ENCODE results near the gene TECTA.

Gene TECTA

DNA sequence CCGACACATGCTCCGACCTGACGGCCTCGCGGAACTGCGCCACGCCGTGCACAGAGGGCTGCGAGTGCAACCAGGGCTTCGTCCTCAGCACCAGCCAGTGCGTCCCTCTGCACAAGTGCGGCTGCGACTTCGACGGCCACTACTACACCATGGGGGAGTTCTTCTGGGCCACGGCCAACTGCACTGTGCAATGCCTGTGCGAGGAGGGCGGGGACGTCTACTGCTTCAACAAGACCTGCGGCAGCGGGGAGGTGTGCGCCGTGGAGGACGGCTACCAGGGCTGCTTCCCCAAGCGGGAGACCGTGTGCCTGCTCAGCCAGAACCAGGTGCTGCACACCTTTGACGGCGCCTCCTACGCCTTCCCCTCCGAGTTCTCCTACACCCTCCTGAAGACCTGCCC is 26.8 kb downstream of the TECTA start:
- H3K27ac ChIP-seq = no peak overlapping the region
- no peak for DNase-seq (ENCODE audit: low read depth, low spot score)

DNA sequence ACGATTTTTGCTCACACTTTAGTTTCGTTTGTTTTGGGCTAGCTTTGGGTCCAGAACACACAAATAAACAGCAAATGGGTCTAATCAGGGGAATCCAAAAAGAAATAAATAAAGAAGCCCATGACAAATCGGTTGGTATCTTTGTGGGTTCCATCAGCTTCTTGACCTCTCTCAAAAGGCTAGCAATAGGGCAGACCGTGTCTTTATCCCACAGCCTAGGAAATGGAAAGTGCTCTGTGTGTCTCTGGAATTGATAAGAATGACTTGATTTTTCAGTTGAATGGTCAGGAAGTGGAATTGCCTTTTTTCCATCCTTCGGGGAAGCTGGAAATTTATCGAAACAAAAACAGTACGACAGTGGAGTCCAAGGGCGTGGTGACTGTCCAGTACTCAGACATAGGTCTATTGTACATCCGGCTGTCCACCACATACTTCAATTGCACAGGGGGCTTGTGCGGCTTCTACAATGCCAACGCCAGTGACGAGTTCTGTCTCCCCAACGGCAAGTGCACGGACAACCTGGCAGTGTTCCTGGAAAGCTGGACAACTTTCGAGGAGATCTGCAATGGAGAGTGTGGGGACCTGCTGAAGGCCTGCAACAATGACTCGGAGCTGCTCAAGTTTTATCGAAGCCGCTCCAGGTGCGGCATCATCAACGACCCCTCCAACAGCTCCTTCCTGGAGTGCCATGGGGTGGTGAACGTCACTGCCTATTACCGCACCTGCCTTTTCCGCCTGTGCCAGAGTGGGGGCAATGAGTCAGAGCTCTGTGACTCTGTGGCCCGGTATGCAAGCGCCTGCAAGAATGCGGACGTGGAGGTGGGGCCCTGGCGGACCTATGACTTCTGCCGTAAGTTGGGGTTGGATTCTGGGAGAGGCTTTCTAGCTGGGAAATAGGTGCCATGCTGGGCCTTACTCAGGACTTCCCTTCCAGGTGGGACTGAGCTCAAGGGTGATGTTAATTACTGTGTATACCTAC is 28.6 kb downstream of the TECTA start:
- DNase-seq (ENCODE audit: low read depth, low spot score) = no peak
- no peak overlapping the region for H3K27ac ChIP-seq

DNA sequence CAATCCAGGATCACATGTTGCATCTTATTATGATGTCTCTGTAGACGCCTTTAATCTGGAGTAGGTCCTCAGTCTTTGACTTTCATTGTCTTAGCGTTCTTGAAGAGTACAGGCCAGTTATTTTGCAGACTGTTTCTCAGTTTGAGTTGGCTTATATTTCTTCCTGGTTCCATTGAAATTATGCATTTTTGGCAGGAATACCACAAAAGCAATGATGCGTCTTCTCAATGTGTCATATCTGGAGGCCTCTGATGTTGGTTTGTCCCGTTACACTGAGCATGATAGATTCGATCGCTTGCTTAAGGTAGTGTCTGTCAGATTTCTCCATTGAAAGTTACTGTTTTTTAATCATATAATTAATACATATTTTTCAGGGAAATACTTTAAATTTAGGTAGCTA is 30.6 kb downstream of the TECTA start:
- no peak for DNase-seq (ENCODE audit: low read depth, low spot score)
- H3K27ac ChIP-seq = no peak overlapping the region

DNA sequence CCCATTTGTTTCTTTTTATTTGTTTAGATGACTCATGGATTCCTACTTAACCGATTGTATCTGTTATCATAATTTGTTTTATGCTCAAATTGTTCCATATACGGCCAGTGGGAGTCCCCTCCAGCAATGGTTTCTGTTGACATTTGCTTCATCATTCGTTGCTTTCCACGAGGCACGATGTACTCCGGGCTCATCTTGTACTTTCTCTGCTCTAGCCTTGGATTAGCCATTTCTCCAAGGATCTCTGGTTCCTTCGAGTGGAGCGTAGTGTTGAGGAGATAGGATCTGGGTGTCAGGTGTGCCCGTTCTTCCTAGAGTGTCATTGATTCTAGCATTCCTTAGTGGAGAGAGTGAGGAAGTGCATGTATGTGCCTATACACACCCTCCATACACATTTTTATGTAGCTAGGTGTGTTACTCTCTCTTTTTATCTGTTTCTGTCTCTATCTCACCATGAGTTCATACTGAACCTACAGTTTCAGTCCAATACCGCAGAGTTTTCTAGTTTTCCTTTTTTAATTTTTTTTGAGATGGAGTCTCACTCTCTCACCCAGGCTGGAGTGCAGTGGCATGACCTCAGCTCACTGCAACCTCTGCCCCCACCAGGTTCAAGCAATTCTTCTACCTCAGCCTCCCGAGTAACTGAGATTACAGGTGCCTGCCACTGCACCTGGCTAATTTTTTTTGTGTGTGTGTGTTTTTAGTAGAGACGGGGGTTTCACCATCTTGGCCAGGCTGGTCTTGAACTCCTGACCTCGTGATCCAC is 31.4 kb downstream of the TECTA start:
- H3K27ac ChIP-seq = no peak overlapping the region
- no peak for DNase-seq (ENCODE audit: low read depth, low spot score)

DNA sequence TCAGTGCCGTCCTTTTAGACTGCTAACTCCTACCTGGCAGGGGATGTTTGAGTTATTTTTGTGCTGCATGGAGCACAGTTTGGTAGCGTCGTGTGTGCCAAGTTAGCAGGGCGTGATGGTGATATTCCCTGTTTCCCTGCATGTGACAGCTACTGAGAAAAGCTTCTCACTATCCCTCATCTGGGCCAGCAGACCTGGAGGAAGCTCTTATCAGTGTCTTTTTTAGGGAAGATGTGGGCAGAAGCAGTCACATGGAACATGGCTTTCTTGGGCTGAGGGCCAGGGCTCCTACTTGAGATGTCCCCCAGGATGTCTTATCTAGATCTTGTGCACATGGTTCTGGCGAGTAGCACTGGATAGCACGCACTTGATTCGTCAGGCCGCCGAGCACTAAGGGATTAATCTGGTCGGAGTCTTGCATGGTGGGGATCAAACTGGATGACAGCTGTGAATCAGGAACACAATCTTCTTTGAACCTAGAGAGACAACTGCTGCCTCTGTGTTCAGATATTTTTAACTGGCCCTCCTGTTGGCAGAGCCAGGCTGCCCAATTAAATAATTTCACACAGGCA is 33.8 kb downstream of the TECTA start:
- no peak for DNase-seq (ENCODE audit: low read depth, low spot score)
- H3K27ac ChIP-seq = no peak overlapping the region

DNA sequence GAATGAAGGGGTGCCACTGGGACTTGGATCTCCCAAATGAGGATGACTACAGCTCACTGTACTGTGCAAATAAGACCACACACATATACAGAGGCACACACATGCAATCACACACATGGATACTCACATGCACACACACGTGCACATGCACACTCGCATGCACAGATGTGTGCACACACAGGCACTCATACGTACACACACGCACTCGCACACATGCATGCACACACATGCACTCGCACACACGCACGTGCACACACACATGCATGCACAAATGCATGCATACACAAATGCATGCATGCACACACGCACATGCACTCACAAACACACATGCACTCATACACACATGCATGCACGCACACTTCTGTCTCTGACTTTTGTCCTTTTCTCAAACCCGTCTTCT is 36.0 kb downstream of the TECTA start:
- no peak for DNase-seq (ENCODE audit: low read depth, low spot score)
- H3K27ac ChIP-seq = no peak overlapping the region

DNA sequence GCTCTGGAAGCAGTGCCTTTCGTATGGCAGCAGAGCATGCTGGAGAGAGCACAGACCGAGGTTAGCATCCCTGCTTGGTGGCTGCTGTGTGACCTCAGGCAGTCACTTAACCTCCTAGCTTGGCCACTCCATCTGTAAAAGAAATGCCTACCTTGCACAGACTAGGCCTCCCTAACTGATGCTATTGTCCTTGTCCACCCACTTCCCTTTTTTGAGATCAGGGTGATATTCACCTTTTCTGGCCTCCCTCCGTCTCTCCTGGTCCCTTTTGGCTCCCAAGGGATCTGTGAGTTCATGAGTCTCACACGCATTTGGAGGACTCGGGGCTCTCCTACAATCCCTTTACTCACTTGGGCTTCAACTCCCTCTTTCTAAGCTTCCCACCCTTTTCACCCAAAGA is 37.2 kb downstream of the TECTA start:
- no peak for DNase-seq (ENCODE audit: low read depth, low spot score)
- H3K27ac ChIP-seq = no peak overlapping the region

DNA sequence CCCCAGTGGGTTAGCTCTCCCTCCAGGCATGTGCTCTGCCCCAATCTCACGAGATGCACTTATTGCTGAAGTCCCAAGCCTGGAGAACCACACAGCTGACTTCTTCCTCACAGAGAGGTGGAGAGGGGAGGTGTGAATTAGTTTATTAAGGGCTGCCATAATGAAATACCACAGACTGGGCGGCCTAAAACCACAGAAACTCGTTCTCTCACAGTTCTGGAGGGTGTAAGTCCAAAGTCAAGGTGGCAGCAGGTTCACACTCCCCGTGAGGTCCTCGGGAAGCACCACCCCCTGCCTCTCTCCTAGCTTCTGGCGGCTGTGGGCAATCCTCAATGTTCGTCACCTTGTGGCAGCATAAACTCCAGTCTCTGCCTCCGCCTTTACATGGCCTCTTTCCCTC is 39.3 kb downstream of the TECTA start:
- DNase-seq (ENCODE audit: low read depth, low spot score) = no peak
- H3K27ac ChIP-seq = no peak overlapping the region

DNA sequence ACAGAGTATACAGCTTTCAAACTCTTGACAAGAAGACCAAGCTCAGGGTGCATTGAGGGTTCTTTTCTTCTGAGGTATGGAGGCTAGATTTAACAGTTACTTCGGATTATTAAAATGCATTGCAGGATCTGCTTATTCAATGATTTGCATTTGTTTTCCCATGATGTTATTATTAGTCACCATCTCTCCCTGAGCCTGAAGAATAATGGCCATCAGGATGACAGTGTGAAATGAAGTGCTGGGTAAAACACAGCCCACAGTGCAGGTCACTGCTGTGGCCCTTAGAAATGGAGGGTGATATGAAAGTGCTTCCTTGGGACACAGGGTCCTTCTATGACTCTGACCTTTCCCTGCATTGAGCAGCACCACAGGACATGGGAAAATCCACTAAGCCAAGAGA is 40.0 kb downstream of the TECTA start:
- DNase-seq (ENCODE audit: low read depth, low spot score) = no peak
- no peak overlapping the region for H3K27ac ChIP-seq

DNA sequence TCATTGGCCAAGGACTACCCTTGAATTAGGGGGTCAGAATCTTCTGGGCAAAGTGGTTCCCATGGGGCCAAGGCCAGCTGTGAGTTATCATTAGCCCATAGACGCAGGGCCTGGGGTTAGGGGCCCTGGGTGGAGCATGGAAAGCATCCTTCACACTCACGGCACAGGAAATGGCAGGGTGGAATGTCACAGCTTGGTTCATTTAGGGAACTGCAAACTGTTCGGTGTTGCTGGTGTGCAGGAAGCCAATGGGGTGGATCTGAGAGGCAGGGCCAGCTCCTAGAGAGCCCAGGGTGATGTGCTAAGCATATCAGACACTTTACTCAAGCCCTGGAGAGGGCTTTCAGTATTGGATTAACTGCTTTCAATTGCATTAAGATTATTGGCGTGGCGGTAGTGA is 42.9 kb downstream of the TECTA start:
- no peak overlapping the region for H3K27ac ChIP-seq
- no peak for DNase-seq (ENCODE audit: low read depth, low spot score)

DNA sequence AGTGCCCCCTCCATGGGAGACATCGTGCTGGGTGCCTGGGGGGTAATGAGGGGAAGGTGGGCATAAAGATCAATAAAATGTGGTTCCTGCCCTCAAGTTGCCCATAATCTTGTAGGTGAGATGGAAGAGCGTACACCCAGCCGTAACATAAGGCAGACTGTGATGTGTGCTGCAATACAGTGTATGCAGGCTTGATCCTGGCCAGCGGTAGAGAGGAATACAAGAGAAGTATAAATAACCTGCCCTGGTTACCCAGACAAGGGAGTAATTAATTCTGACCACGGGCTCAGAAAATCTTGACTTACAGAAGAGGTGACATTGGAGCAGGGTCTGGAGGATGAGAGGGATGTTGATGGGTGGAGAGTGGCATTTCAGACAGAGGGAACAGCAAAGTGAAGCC is 43.7 kb downstream of the TECTA start:
- DNase-seq (ENCODE audit: low read depth, low spot score) = no peak
- H3K27ac ChIP-seq = no peak overlapping the region

DNA sequence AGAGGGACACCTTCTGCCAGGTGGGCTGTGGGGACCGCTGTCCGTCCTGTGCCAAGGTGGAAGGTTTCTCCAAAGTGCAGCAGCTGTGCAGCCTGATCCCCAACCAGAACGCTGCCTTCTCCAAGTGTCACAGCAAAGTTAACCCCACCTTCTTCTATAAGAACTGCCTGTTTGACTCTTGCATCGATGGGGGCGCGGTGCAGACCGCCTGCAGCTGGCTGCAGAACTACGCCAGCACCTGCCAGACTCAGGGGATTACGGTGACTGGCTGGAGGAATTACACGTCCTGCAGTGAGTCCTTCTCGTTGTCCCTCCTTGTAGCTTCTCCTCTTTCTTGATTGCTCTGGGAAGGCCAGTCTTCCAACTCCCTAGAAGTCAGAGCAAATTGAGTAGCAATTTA is 44.8 kb downstream of the TECTA start:
- H3K27ac ChIP-seq = no peak overlapping the region
- DNase-seq (ENCODE audit: low read depth, low spot score) = no peak

DNA sequence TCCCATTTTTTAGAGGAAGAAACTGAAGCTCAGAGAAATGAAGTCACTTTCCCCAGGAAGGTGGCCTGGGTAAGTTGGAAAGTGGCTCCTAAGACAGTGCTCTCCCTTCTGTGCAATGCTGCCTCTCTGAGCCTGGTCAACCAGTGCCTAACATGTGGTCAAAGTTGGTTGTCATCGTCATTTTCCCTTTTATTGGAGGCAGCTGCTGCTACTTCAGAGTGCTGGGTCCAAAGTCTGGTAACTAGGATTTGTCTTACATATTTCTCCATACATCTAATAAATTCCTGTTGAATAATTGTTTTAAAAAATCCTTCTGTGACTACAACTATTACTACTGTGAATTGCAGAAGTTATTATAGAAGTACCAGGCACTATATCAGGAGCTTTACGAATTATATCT is 48.1 kb downstream of the TECTA start:
- no peak for DNase-seq (ENCODE audit: low read depth, low spot score)
- no peak overlapping the region for H3K27ac ChIP-seq

DNA sequence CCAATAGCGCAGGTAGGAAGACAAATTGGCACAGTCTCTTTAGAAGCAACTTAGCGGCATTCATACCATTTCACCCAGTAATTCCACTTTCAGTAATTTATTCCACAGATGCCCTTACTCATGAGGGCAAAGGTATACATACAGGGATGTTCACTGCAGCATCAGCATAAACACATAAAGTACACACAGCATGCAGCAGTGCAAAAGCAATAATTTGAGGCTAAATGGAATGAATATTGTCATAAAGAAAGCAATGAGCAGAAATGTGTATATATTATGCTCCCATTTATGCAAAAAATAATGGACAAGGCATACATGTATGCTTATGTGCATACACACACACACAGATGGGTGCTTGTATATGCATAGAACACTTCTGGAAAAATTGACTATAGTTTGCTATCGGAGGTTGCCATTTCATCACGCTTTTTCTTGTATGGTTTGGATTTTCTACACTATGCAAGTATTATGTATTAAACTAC is 50.2 kb downstream of the TECTA start:
- no peak for DNase-seq (ENCODE audit: low read depth, low spot score)
- H3K27ac ChIP-seq = no peak overlapping the region

DNA sequence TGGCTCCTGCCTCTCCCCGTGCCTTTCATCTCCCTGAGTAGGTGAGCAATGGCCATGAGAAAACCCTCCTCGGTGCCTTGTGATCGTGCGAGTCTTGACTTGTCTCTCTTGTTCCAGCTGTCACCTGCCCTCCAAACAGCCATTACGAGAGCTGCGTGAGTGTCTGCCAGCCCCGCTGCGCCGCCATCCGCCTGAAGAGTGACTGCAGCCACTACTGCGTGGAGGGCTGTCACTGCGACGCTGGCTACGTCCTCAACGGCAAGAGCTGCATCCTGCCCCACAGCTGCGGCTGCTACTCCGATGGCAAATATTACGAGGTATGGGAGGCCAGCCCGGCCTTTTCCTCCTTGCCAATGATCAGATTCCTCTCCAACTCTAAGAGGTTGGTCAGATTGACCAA is 51.7 kb downstream of the TECTA start:
- peak; percentile 16 for DNase-seq (ENCODE audit: low read depth, low spot score)
- H3K27ac ChIP-seq = no peak overlapping the region

DNA sequence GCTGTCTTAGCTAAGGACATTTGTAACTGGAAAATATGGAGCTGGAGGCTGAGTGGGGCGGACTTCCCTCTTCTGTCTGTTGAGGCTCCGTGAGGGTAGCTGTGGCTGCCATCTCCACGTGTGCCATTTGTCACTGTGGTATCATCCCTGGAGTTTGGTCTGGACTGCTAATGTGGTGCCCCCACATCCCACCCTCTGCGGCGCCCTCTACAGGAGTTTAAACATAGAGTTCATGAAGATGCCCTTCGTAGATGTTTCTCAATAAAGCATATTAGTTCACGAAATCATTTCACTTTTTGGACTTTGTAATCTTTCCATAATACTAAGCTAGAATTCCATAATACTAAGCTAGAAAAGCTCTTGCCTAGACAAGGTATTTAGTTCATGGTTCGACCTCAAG is 52.4 kb downstream of the TECTA start:
- no peak for DNase-seq (ENCODE audit: low read depth, low spot score)

DNA sequence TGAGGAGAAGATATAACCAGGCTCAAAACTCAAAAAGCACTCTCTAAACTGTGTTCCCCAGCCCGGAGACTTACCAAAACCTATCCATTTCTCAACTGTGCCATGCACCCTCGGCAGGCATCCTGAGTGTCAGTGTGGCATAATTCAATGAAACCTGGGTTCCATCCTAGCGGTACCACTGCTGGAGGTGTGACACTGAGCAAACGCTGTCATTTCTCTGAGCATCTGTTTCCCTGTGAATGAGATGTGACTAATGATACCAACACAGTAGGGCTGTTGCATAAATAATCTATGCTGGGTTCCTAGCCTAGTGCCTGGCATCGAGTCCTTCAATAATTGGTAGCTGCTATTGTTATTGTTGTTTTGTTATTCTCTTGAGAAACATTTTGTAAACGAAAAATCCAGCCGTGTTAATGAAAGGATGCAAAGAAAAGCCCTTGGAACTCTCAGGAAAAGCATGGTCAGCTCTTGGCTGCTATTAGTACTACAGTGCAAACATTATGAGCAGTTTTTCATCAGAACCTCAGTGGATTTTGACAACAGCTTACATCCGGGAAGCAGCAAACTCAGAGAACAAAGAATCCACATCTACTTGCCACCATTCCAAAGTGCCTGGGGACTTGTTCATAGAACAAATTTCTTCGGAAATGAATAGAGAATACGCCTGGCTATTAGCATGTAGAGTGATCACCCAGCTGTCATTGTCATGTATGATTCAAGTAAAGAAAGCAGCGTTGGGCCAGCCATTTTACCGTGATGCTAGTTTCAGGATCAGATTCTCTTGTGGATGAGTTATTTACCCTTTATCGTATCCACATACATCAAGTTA is 53.7 kb downstream of the TECTA start:
- DNase-seq (ENCODE audit: low read depth, low spot score) = no peak
- no peak overlapping the region for H3K27ac ChIP-seq

More for the DNA sequence above, 52.4 kb downstream of the TECTA start:
- no peak overlapping the region for H3K27ac ChIP-seq

DNA sequence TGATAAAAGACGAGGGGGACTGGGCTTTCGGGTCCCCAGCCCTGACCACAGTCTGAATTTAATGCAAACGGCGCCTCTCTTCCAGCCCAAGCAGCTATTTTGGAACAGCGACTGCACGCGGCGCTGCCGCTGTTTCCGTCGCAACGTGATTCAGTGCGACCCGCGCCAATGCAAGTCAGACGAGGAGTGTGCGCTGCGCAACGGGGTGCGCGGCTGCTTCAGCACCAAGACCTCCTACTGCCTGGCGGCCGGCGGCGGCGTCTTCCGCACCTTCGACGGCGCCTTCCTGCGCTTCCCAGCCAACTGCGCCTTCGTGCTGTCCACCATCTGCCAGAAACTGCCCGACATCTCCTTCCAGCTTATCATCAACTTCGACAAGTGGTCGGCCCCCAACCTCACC is 56.7 kb downstream of the TECTA start:
- no peak for DNase-seq (ENCODE audit: low read depth, low spot score)

DNA sequence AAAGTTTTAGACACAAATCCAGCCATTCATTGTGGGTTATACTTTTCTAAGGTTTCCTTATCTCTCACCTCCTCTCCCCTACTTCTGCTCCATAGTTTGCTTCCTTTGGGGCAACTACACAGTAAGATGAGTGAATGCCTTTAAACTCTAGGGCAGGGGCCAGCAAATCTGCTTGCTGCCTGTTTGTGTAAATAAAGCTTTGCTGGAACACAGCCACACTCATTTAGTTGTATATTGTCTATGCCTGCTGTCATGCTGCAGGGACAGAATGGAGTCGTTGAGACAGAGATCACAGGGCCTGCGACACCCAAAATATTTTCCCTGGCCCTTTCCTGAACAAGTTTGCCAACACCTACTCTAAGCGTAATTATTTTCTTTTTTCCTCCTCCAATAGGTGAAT is 58.7 kb downstream of the TECTA start:
- DNase-seq (ENCODE audit: low read depth, low spot score) = no peak
- no peak overlapping the region for H3K27ac ChIP-seq

More for the DNA sequence above, 56.7 kb downstream of the TECTA start:
- H3K27ac ChIP-seq = no peak overlapping the region

DNA sequence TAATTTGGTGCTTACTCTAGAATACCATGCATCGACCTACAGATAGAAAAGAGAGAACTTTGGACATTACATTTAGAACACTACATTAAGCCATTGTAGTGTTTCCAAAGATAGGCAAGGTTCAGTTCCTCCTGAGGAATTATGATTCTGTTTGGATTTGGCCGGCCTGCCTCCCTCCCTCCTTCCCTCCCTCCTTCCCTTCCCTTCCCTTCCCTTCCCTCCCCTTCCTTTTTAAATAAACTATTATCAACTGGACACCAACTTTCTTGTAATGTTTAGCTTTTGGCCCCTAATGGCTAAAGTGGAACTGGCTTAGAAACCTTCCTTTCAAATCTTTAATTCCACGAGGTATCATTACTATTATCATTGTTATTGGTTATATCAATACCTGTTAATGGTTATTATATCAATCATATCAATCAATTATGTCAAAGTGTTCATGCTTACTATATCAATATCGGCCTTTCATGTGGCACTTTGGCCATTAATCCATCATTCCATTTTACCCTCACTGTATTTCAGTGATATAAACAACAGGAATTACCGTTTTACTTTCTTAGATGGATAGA is 60.4 kb downstream of the TECTA start:
- no peak for DNase-seq (ENCODE audit: low read depth, low spot score)

More for the DNA sequence above, 60.4 kb downstream of the TECTA start:
- no peak overlapping the region for H3K27ac ChIP-seq
